Measurements from ENCODE around the gene SENP2.
A peak's percentile ranks its signal among the peaks of the same experiment; 100 is the strongest.

Gene SENP2

DNA sequence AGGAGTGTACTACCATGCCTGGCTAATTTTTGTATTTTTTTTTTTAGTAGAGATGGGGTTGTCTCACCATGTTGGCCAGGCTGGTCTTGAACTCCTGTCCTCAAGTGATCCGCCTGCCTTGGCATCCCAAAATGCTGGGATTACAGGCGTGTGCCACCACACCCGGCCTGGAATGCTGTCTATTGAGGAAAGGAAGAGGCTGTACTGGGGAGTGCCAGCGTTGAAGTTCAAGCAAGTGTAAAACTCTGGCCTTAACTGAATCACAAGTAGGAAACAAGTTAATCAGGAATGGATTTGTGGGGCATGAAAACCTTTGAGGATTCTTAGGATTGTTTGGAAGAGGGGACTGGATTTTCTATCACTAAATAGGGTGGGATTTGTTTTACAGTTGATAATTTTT, 1.4 kb upstream of the SENP2 start:
- TF ChIP-seq, protein P1, sequence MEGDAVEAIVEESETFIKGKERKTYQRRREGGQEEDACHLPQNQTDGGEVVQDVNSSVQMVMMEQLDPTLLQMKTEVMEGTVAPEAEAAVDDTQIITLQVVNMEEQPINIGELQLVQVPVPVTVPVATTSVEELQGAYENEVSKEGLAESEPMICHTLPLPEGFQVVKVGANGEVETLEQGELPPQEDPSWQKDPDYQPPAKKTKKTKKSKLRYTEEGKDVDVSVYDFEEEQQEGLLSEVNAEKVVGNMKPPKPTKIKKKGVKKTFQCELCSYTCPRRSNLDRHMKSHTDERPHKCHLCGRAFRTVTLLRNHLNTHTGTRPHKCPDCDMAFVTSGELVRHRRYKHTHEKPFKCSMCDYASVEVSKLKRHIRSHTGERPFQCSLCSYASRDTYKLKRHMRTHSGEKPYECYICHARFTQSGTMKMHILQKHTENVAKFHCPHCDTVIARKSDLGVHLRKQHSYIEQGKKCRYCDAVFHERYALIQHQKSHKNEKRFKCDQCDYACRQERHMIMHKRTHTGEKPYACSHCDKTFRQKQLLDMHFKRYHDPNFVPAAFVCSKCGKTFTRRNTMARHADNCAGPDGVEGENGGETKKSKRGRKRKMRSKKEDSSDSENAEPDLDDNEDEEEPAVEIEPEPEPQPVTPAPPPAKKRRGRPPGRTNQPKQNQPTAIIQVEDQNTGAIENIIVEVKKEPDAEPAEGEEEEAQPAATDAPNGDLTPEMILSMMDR (IDR thresholded peaks at IDR 0.05): no peak
- no peak overlapping the region for H3K4me3 ChIP-seq
- no peak for DNase-seq (ENCODE audit: low spot score)
- H3K27ac ChIP-seq: no peak overlapping the region

DNA sequence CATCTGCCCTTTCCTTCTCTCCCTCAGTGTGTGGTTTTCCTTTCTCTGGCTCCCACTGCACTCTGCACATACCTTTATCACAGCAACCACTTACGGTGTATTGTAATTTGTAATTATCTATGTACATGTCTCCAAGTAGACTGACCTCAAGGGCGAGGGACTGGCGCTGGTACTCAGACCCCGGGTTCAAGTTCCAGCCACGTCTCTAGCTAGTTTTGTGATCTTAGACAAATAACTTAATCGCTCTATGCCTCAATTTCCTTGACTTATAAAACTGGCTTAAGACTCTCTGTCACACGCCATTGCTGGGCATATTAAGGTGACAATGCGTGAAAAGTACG, 607 bp upstream of the SENP2 start:
- no peak for DNase-seq (ENCODE audit: low spot score)
- TF ChIP-seq, protein P1 (IDR thresholded peaks at IDR 0.05): no peak
- Histone ChIP-seq H3K4me3 (peak overlapping the region; percentile 92), H3K27ac (peak overlapping the region; percentile 85 to 97)

DNA sequence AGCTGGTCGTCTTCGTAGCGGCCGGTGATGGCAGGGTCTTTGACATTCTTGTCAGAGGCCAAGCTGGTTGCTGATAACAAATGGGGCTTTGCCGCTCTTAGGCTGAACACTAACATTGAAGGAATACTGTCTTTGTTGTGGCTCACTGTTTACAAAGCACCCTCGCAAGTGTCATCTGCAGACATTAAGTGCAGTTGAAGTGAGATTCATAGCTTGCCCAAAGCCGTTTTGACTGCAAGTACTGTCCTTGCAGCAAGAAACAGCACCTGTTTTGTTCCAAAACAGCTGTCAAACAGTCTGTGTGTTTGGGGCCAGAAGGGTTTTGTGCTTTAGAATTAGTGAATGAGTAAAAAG, 568 bp downstream of the SENP2 start:
- Histone ChIP-seq H3K4me3 (peak overlapping the region; percentile 92), H3K27ac (peak overlapping the region; percentile 85 to 97)
- TF ChIP-seq, protein P1 (IDR thresholded peaks at IDR 0.05): no peak
- DNase-seq (ENCODE audit: low spot score): no peak

DNA sequence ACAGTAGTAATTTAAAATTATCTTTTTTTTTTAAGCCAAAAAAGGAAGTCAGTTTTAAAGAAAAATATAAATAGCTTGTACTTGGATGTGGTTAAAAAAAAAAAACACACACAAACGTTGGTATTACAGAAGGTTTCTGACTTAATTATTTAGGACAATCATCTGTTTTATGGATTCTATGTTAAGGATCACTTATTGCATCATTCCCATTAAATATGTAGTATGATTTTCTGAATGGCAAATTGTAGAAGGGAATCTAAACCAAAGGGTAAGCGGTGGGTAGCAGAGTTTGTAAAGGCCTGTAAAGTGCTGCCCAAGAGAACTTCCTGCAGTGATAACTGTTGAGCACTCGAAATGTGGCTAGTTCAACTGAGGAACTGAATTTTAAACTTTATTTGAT, 8.0 kb downstream of the SENP2 start:
- H3K4me3 ChIP-seq: no peak overlapping the region
- no peak overlapping the region for H3K27ac ChIP-seq
- DNase-seq (ENCODE audit: low spot score): no peak
- TF ChIP-seq, protein P1 (IDR thresholded peaks at IDR 0.05): no peak

DNA sequence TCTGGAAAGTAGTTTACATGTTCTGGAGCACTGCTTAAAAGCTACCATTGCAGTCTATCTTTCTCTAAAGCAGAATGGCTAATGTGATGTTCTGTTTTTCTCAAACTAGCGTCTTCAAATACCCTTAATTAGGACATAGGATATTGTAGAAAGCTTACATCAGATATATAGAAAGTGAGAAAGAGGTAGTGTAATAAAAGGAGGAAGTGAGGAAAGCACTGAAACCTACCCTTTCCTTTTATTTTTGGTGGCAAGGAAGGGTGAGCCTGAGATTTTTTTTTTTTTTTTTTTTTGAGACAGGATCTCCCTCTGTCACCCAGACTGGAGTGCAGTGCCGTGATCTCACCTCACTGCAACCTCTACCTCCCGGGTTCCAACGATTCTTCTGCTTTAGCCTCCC, 9.4 kb downstream of the SENP2 start:
- DNase-seq (ENCODE audit: low spot score): no peak

DNA sequence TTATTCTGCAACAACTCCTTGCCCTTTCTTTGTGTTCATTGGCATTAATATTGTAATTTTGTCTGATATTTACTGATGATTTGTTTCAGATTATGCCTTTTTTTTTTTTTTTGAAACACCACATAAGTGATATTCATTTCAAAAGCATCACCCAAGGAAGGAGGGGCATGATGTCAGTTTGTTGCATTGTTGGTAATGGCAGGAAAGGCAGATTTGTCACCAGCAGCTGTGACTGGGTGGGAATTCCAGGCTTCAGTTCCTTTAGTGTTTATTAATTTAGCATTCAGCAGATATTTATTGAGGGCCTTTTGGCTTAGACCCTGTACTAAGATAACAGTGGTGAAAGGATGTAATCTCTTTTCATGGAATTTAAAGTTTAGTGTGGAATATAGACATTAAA, 19.5 kb downstream of the SENP2 start:
- TF ChIP-seq, protein P1 (IDR thresholded peaks at IDR 0.05): no peak
- Histone ChIP-seq H3K4me3 (no peak overlapping the region), H3K27ac (no peak overlapping the region)
- DNase-seq (ENCODE audit: low spot score): no peak

More for the DNA sequence above, 9.4 kb downstream of the SENP2 start:
- Histone ChIP-seq H3K27ac (no peak overlapping the region), H3K4me3 (no peak overlapping the region)
- TF ChIP-seq, protein P1 (IDR thresholded peaks at IDR 0.05): no peak

DNA sequence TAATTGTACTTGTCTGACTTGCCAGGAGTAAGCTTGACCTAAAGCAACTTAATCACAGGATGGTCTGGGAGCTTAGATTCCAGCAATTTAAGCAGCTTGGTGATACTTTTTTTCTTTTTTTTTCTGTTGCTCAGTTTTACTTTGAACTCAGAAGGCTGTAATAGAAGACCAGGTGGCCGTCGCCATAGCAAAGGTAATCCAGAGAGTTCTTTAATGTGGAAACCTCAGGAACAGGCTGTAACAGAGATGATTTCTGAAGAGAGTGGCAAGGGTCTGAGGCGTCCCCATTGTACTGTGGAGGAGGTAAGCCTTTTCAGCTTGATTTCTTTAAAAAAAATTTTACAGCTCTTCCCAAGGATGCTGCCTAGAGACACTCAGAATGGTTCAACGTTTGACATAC, 20.1 kb downstream of the SENP2 start:
- Histone ChIP-seq H3K27ac (no peak overlapping the region), H3K4me3 (no peak overlapping the region)
- TF ChIP-seq, protein P1 (IDR thresholded peaks at IDR 0.05): no peak
- no peak for DNase-seq (ENCODE audit: low spot score)

Measured in coronary artery (tissue), 2 donors.